ENCODE measurements around the gene ZEB2.

ZEB2 gene

DNA sequence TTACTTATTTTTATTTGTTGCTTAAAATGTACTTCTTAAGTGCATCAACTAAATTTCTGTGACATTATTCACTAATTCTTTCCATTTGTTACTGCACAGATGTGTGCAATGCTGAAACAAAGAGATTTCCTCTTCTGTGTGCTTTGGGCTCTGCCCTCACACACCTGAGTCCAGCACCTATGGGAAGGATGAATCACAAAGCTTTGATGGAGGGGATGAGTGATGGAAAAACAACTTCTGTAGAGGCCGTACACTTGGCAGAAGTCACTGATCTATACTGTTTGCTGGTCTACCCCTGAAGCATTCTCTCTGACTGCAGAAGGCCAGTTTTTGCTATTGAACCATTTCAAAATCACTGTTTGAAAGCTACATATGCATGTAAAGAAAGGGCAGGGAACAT is 178.4 kb downstream of the ZEB2 start:
- Histone ChIP-seq H3F3A (ENCODE audit: control insufficient read depth, insufficient read depth) (no peaks in the 10 kb centered on the region), H3K27me3 (ENCODE audit: control insufficient read depth, low read length) (no peaks in the 10 kb centered on the region), H3K4me1 (ENCODE audit: control insufficient read depth, low read length) (peaks cover 22% of the 10 kb centered on the region), H4K20me1 (ENCODE audit: control insufficient read depth, insufficient read depth, low read depth, low read length) (no peaks in the 10 kb centered on the region), H3K79me2 (ENCODE audit: control insufficient read depth, low read length) (no peaks in the 10 kb centered on the region), H3K9me3 (ENCODE audit: control insufficient read depth, insufficient read depth, low read length) (no peaks in the 10 kb centered on the region), H3K27ac (ENCODE audit: low read depth, low read length) (no peak overlapping the region), H3K9me2 (replicated peaks; ENCODE audit: control insufficient read depth, low read length) (no peaks in the 10 kb centered on the region), H3K4me3 (ENCODE audit: low read length) (no peak overlapping the region), H3K36me3 (ENCODE audit: control insufficient read depth, low read length) (no peaks in the 10 kb centered on the region), H3K4me2 (ENCODE audit: low read length) (no peak overlapping the region)
- TF ChIP-seq EZH2phosphoT487 (IDR thresholded peaks at IDR 0.05; ENCODE audit: borderline replicate concordance, low read length) (no peak), CTCF (IDR thresholded peaks at IDR 0.05; ENCODE audit: low read depth, low read length, poor library complexity, severe bottlenecking) (no peak)

DNA sequence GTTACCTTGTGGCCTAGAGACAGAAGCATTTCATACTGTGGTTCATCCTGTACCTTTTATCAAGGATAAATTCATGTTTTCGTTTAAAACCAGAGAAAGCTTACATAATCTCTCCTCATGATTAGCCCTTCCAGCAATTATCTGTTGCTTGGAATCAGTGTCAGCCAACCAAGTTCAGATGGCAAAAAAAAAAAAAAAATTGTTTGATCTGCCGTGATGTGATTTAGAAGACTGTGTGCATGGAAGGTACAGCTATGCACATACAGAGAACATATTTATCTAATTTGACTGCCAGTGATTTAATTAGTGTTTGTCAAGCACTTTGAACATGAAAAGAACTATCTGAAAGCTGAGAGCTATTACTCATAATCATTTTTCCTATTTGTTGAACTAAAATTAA is 180.9 kb downstream of the ZEB2 start:
- no peaks in the 10 kb centered on the region for H4K20me1 ChIP-seq (ENCODE audit: control insufficient read depth, insufficient read depth, low read depth, low read length)
- H3K9me2 ChIP-seq (replicated peaks; ENCODE audit: control insufficient read depth, low read length) = no peaks in the 10 kb centered on the region
- H3K4me2 ChIP-seq (ENCODE audit: low read length) = peak overlapping the region; percentile 55
- peak overlapping the region; percentile 9 for H3K4me3 ChIP-seq (ENCODE audit: low read length)
- H3K36me3 ChIP-seq (ENCODE audit: control insufficient read depth, low read length) = no peaks in the 10 kb centered on the region
- no peak for TF ChIP-seq CTCF (IDR thresholded peaks at IDR 0.05; ENCODE audit: low read depth, low read length, poor library complexity, severe bottlenecking)
- no peak for TF ChIP-seq EZH2phosphoT487 (IDR thresholded peaks at IDR 0.05; ENCODE audit: borderline replicate concordance, low read length)
- peaks cover 23% of the 10 kb centered on the region for H3K4me1 ChIP-seq (ENCODE audit: control insufficient read depth, low read length)
- no peak overlapping the region for H3K27ac ChIP-seq (ENCODE audit: low read depth, low read length)
- no peaks in the 10 kb centered on the region for H3F3A ChIP-seq (ENCODE audit: control insufficient read depth, insufficient read depth)
- no peaks in the 10 kb centered on the region for H3K79me2 ChIP-seq (ENCODE audit: control insufficient read depth, low read length)
- H3K27me3 ChIP-seq (ENCODE audit: control insufficient read depth, low read length) = no peaks in the 10 kb centered on the region
- no peaks in the 10 kb centered on the region for H3K9me3 ChIP-seq (ENCODE audit: control insufficient read depth, insufficient read depth, low read length)

DNA sequence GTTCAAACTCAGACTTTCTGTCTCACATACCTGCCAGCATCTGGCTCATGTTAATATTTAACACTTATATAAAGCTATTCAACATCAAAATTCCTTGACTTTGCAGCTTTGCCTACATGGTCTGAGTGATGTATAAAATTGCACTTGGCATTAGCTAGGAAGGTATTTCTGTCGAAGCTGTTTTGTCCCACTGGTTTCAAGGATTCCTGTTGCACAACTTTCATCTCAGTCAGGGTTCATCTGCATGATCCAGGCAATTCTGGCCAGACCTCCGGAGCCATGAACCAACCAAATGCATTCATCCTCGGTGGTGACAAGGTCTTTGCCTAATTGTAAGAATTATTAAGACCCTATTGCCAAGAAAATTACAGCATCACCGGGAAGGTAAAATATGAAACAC is 185.4 kb downstream of the ZEB2 start:
- H4K20me1 ChIP-seq (ENCODE audit: control insufficient read depth, insufficient read depth, low read depth, low read length) = no peaks in the 10 kb centered on the region
- H3K79me2 ChIP-seq (ENCODE audit: control insufficient read depth, low read length) = peaks cover 22% of the 10 kb centered on the region
- H3K4me3 ChIP-seq (ENCODE audit: low read length) = no peak overlapping the region
- H3K27me3 ChIP-seq (ENCODE audit: control insufficient read depth, low read length) = no peaks in the 10 kb centered on the region
- peaks cover 11% of the 10 kb centered on the region for H3K36me3 ChIP-seq (ENCODE audit: control insufficient read depth, low read length)
- H3K9me3 ChIP-seq (ENCODE audit: control insufficient read depth, insufficient read depth, low read length) = no peaks in the 10 kb centered on the region
- 0 out of 2 replicates have a peak, but pooled peaks cover 5% of the 10 kb centered on the region for H3F3A ChIP-seq (ENCODE audit: control insufficient read depth, insufficient read depth)
- H3K9me2 ChIP-seq (replicated peaks; ENCODE audit: control insufficient read depth, low read length) = no peaks in the 10 kb centered on the region
- no peak for TF ChIP-seq CTCF (IDR thresholded peaks at IDR 0.05; ENCODE audit: low read depth, low read length, poor library complexity, severe bottlenecking)
- no peak for TF ChIP-seq EZH2phosphoT487 (IDR thresholded peaks at IDR 0.05; ENCODE audit: borderline replicate concordance, low read length)
- H3K4me1 ChIP-seq (ENCODE audit: control insufficient read depth, low read length) = peaks cover 46% of the 10 kb centered on the region
- no peak overlapping the region for H3K4me2 ChIP-seq (ENCODE audit: low read length)
- H3K27ac ChIP-seq (ENCODE audit: low read depth, low read length) = no peak overlapping the region
